Activated B cell treated with CpG ODN at 0.5 μM for 24 hours (primary cell): ENCODE data around the gene DKC1. TPM values are rescaled to one million over a fixed set of nuclear protein-coding genes. Genes with fewer than 3 reads are reported as not detected.

ENCODE experiments used
- total RNA-seq: library from RNA; stranded (reverse); gene quantifications from 2 replicates; pipeline ENCODE4 v1.2.3, GENCODE V29; 2022

DKC1 gene
- total RNA-seq, 1 donor from 2014 or later: 105 TPM

Other genes with a start within 250 kb of the DKC1 start
- 30.0 and 36.1 TPM in 2 replicates for gene FAM3A, start 246.6 kb upstream of the DKC1 start, total RNA-seq
- gene G6PD, start 216.0 kb upstream of the DKC1 start, total RNA-seq: 77.1 and 84.6 TPM in 2 replicates
- gene IKBKG, start 215.2 kb upstream of the DKC1 start, total RNA-seq: 52.9 and 61.1 TPM in 2 replicates
- gene CTAG1A, start 177.7 kb upstream of the DKC1 start, total RNA-seq: not detected in 2 replicates
- gene CTAG1B, start 143.6 kb upstream of the DKC1 start, total RNA-seq: not detected in 2 replicates
- not detected in 2 replicates for gene CTAG2, start 109.3 kb upstream of the DKC1 start, total RNA-seq
- gene GAB3, start 11.8 kb upstream of the DKC1 start, total RNA-seq: 7.1 and 7.5 TPM in 2 replicates
- 5.8 and 7.2 TPM in 2 replicates for gene MPP1, start 42.6 kb downstream of the DKC1 start, total RNA-seq
- gene SMIM9, start 71.8 kb downstream of the DKC1 start, total RNA-seq: not detected in 2 replicates
- gene F8A1, start 123.5 kb downstream of the DKC1 start, total RNA-seq: 26.1 and 30.9 TPM in 2 replicates